ENCODE data around the gene TVP23C. TPM values are rescaled to one million over a fixed set of nuclear protein-coding genes. Genes with fewer than 3 reads are reported as not detected.

TVP23C gene
- total RNA-seq, 2 experiments from 2014 or later = 6.5 to 20.3 TPM

GRCh38 chr17:15485045-15485444 is 78.2 kb downstream of the TVP23C start:
- Histone ChIP-seq H3K4me2 (ENCODE audit: low read length) (no peak overlapping the region), H3K4me1 (ENCODE audit: insufficient read depth, low read length, poor library complexity, severe bottlenecking) (no peaks in the 10 kb centered on the region), H3K9me2 (ENCODE audit: insufficient read depth, low read length) (no peaks in the 10 kb centered on the region), H3K36me3 (ENCODE audit: insufficient read depth, low read length) (no peaks in the 10 kb centered on the region), H4K20me1 (ENCODE audit: insufficient read depth, low read length) (no peaks in the 10 kb centered on the region), H2AFZ (ENCODE audit: low read length) (no peak overlapping the region), H3K4me3 (ENCODE audit: low read depth, low read length, poor library complexity, severe bottlenecking) (no peak overlapping the region), H3K79me2 (ENCODE audit: insufficient read depth, low read depth, low read length) (no peaks in the 10 kb centered on the region), H3K27ac (ENCODE audit: low read depth, low read length, poor library complexity, severe bottlenecking) (no peak overlapping the region), H3K9me3 (ENCODE audit: low read length) (no peaks in the 10 kb centered on the region)
- ChIA-PET CTCF (ENCODE audit: unreplicated experiment) (no interaction called here), POLR2A (no interaction called here)
- BruUV-seq (replicated peaks) = no TSS peak
- TF ChIP-seq EZH2phosphoT487 (IDR thresholded peaks at IDR 0.05; ENCODE audit: borderline replicate concordance, low read depth, low read length) = no peak
- TF ChIP-seq CTCF (conservative IDR thresholded peaks at IDR 0.05; ENCODE audit: low read length) = no peak
- no peak for DNase-seq (ENCODE audit: low spot score)
- intact Hi-C loops (cut with micrococcal nuclease; ENCODE audit: unreplicated experiment) = no loop called here

- Histone ChIP-seq H3K4me1 (ENCODE audit: insufficient read depth, low read length, poor library complexity, severe bottlenecking) (no peaks in the 10 kb centered on the region), H3K9me2 (ENCODE audit: insufficient read depth, low read length) (no peaks in the 10 kb centered on the region), H3K9me3 (ENCODE audit: low read length) (no peaks in the 10 kb centered on the region), H3K4me3 (ENCODE audit: low read depth, low read length, poor library complexity, severe bottlenecking) (no peak overlapping the region), H2AFZ (ENCODE audit: low read length) (no peak overlapping the region), H4K20me1 (ENCODE audit: insufficient read depth, low read length) (no peaks in the 10 kb centered on the region), H3K27ac (ENCODE audit: low read depth, low read length, poor library complexity, severe bottlenecking) (no peak overlapping the region), H3K36me3 (ENCODE audit: insufficient read depth, low read length) (no peaks in the 10 kb centered on the region), H3K79me2 (ENCODE audit: insufficient read depth, low read depth, low read length) (no peaks in the 10 kb centered on the region), H3K4me2 (ENCODE audit: low read length) (no peak overlapping the region)
- POLR2A ChIA-PET = interaction anchor here (0.6 kb wide), 1 partner anchor 14 kb away, joined by 5 read pairs; no protein-coding TSS in a partner anchor
- CTCF ChIA-PET (ENCODE audit: unreplicated experiment) = no interaction called here
- intact Hi-C loops (cut with micrococcal nuclease; ENCODE audit: unreplicated experiment) = no loop called here
- no peak for DNase-seq (ENCODE audit: low spot score)
- BruUV-seq (replicated peaks) = no TSS peak
- no peak for TF ChIP-seq CTCF (conservative IDR thresholded peaks at IDR 0.05; ENCODE audit: low read length)
- TF ChIP-seq EZH2phosphoT487 (IDR thresholded peaks at IDR 0.05; ENCODE audit: borderline replicate concordance, low read depth, low read length) = no peak
Measured at GRCh38 chr17:15483431-15483830, 79.9 kb downstream of the TVP23C start.

GRCh38 chr17:15482476-15482875 is 80.8 kb downstream of the TVP23C start:
- Histone ChIP-seq H3K4me2 (ENCODE audit: low read length) (no peak overlapping the region), H3K4me3 (ENCODE audit: low read depth, low read length, poor library complexity, severe bottlenecking) (no peak overlapping the region), H3K36me3 (ENCODE audit: insufficient read depth, low read length) (no peaks in the 10 kb centered on the region), H4K20me1 (ENCODE audit: insufficient read depth, low read length) (no peaks in the 10 kb centered on the region), H3K27ac (ENCODE audit: low read depth, low read length, poor library complexity, severe bottlenecking) (no peak overlapping the region), H3K9me2 (ENCODE audit: insufficient read depth, low read length) (no peaks in the 10 kb centered on the region), H3K79me2 (ENCODE audit: insufficient read depth, low read depth, low read length) (no peaks in the 10 kb centered on the region), H3K9me3 (ENCODE audit: low read length) (no peaks in the 10 kb centered on the region), H2AFZ (ENCODE audit: low read length) (no peak overlapping the region), H3K4me1 (ENCODE audit: insufficient read depth, low read length, poor library complexity, severe bottlenecking) (no peaks in the 10 kb centered on the region)
- no peak for DNase-seq (ENCODE audit: low spot score)
- ChIA-PET POLR2A (no interaction called here), CTCF (ENCODE audit: unreplicated experiment) (no interaction called here)
- no peak for TF ChIP-seq CTCF (conservative IDR thresholded peaks at IDR 0.05; ENCODE audit: low read length)
- TF ChIP-seq EZH2phosphoT487 (IDR thresholded peaks at IDR 0.05; ENCODE audit: borderline replicate concordance, low read depth, low read length) = no peak
- no TSS peak for BruUV-seq (replicated peaks)
- intact Hi-C loops (cut with micrococcal nuclease; ENCODE audit: unreplicated experiment) = no loop called here
